ENCODE results near the gene GALNT1.

GRCh38 chr18:35661483-35662146 is 80.1 kb downstream of the GALNT1 start:
- peak; percentile 52 for TF ChIP-seq CTCF (IDR thresholded peaks at IDR 0.05; ENCODE audit: low read depth, low read length, poor library complexity, severe bottlenecking)
- no peak for TF ChIP-seq EZH2phosphoT487 (IDR thresholded peaks at IDR 0.05; ENCODE audit: borderline replicate concordance, low read length)
